ENCODE results near the gene BTD. TPM values are rescaled to one million over a fixed set of nuclear protein-coding genes. Genes with fewer than 3 reads are reported as not detected.

BTD gene
- total RNA-seq, 1 experiment from 2014 or later = 7.2 TPM

GRCh38 chr3:15585111-15585845 lies 16.3 kb upstream of the BTD start:
- peaks cover 88% of the 10 kb centered on the region for H3K36me3 Mint-ChIP-seq (ENCODE audit: insufficient read depth, unreplicated experiment)
- no peak overlapping the region for H3K4me3 Mint-ChIP-seq (ENCODE audit: unreplicated experiment)
- no peak for TF ChIP-seq CTCF (IDR thresholded peaks at IDR 0.05; ENCODE audit: unreplicated experiment)
- no TSS peak for BruUV-seq (replicated peaks)
- DNase-seq (ENCODE audit: unreplicated experiment) = no peak
- H3K4me1 Mint-ChIP-seq (ENCODE audit: insufficient read depth, unreplicated experiment) = no peaks in the 10 kb centered on the region
- H3K27me3 Mint-ChIP-seq (ENCODE audit: insufficient read depth, unreplicated experiment) = no peaks in the 10 kb centered on the region
- no peaks in the 10 kb centered on the region for H3K9me3 Mint-ChIP-seq (ENCODE audit: unreplicated experiment)
- H3K27ac Mint-ChIP-seq (ENCODE audit: low read depth, unreplicated experiment) = no peak overlapping the region
- intact Hi-C loops (cut with micrococcal nuclease) = no loop called here
- ChIA-PET CTCF (interaction anchor here (0.6 kb wide), 1 partner anchor 12 kb away, joined by 3 read pairs; no protein-coding TSS in a partner anchor), POLR2A (interaction anchor here (0.6 to 0.8 kb wide), 3 partner anchors 12 to 54 kb away, joined by 3 read pairs; no protein-coding TSS in a partner anchor)

DNA sequence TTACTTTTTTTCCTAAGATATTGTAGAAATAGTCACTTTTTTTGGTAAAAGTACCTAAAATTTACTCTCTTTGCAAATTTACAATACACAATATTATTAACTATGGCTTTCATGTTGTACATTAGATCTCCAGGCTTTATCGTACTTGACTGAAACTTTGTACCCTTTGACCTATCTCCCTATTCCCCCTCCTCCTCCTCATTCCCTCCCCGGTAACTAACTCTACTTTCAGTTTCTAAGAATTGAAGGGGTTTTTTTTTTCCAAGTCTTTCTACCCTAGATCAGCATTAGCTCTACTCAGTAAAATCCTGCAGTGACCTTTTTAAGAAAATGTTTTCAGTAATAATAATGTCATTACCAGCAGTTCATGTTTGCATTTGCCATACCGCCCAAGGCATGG lies 10.3 kb upstream of the BTD start:
- POLR2A ChIA-PET = no interaction called here

GRCh38 chr3:15591928-15592327 lies 9.6 kb upstream of the BTD start:
- no peaks in the 10 kb centered on the region for H3K9me3 Mint-ChIP-seq (ENCODE audit: unreplicated experiment)
- intact Hi-C loops (cut with micrococcal nuclease) = no loop called here
- peaks cover 74% of the 10 kb centered on the region for H3K36me3 Mint-ChIP-seq (ENCODE audit: insufficient read depth, unreplicated experiment)
- H3K27me3 Mint-ChIP-seq (ENCODE audit: insufficient read depth, unreplicated experiment) = no peaks in the 10 kb centered on the region
- H3K4me1 Mint-ChIP-seq (ENCODE audit: insufficient read depth, unreplicated experiment) = no peaks in the 10 kb centered on the region
- CTCF ChIA-PET = no interaction called here
- H3K4me3 Mint-ChIP-seq (ENCODE audit: unreplicated experiment) = no peak overlapping the region
- TF ChIP-seq CTCF (IDR thresholded peaks at IDR 0.05; ENCODE audit: unreplicated experiment) = no peak
- POLR2A ChIA-PET = no interaction called here
- H3K27ac Mint-ChIP-seq (ENCODE audit: low read depth, unreplicated experiment) = no peak overlapping the region
- no TSS peak for BruUV-seq (replicated peaks)
- no peak for DNase-seq (ENCODE audit: unreplicated experiment)

More for the DNA sequence above, 10.3 kb upstream of the BTD start:
- Mint-ChIP-seq H3K9me3 (ENCODE audit: unreplicated experiment) (no peaks in the 10 kb centered on the region), H3K4me1 (ENCODE audit: insufficient read depth, unreplicated experiment) (no peaks in the 10 kb centered on the region), H3K36me3 (ENCODE audit: insufficient read depth, unreplicated experiment) (peaks cover 74% of the 10 kb centered on the region), H3K27ac (ENCODE audit: low read depth, unreplicated experiment) (no peak overlapping the region), H3K27me3 (ENCODE audit: insufficient read depth, unreplicated experiment) (no peaks in the 10 kb centered on the region), H3K4me3 (ENCODE audit: unreplicated experiment) (no peak overlapping the region)
- CTCF ChIA-PET = no interaction called here
- no peak for DNase-seq (ENCODE audit: unreplicated experiment)
- intact Hi-C loops (cut with micrococcal nuclease) = no loop called here
- TF ChIP-seq CTCF (IDR thresholded peaks at IDR 0.05; ENCODE audit: unreplicated experiment) = no peak
- no TSS peak for BruUV-seq (replicated peaks)

DNA sequence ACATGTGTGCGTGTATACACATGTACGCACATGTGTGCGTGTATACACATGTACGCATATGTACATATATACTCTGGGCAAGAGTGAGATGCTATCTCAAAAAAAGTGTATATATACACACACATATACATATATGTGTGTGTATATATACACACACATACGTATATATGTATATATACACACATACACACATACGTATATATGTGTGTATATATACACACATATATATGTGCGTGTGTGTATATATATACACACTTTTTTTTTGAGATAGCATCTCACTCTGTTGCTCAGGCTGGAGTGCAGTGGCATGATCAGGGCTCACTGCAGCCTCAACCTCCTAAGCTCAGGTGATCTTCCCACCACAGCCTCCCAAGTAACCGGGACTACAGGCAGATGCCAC lies 8.6 kb upstream of the BTD start:
- BruUV-seq (replicated peaks) = no TSS peak
- POLR2A ChIA-PET = no interaction called here
- H3K4me1 Mint-ChIP-seq (ENCODE audit: insufficient read depth, unreplicated experiment) = no peaks in the 10 kb centered on the region
- intact Hi-C loops (cut with micrococcal nuclease) = no loop called here
- TF ChIP-seq CTCF (IDR thresholded peaks at IDR 0.05; ENCODE audit: unreplicated experiment) = no peak
- CTCF ChIA-PET = interaction anchor here (0.6 kb wide), 1 partner anchor 177 kb away, joined by 3 read pairs; no protein-coding TSS in a partner anchor
- no peak overlapping the region for H3K27ac Mint-ChIP-seq (ENCODE audit: low read depth, unreplicated experiment)
- DNase-seq (ENCODE audit: unreplicated experiment) = no peak
- peaks cover 75% of the 10 kb centered on the region for H3K36me3 Mint-ChIP-seq (ENCODE audit: insufficient read depth, unreplicated experiment)
- H3K4me3 Mint-ChIP-seq (ENCODE audit: unreplicated experiment) = no peak overlapping the region
- H3K27me3 Mint-ChIP-seq (ENCODE audit: insufficient read depth, unreplicated experiment) = no peaks in the 10 kb centered on the region
- H3K9me3 Mint-ChIP-seq (ENCODE audit: unreplicated experiment) = no peaks in the 10 kb centered on the region

Measured in MCF 10A (cell line).